GM12878 (cell line): Measurements from ENCODE around the gene PIF1. TPM values are rescaled to one million over a fixed set of nuclear protein-coding genes. Genes with fewer than 3 reads are reported as not detected.

Experiments
- ATAC-seq: fragments of 200-7000 bp; cut with Tn5 transposase; 3 replicates; pipeline ENCODE4 v1.9.1; 2020; ENCODE audit warnings: mild to moderate bottlenecking, moderate library complexity
- BruUV-seq: library from RNA; stranded (reverse); fragments of 400-500 nt; replicated peaks from 2 replicates; lab custom pipeline; 2021; lab: Mats Ljungman, UMichigan
- CTCF ChIA-PET: fragments of 300-600 bp; sonication (Branson Sonifier 250); formaldehyde crosslinking; extraction: SDS; loops from one replicate; lab custom pipeline; 2021; ENCODE audit warnings: inconsistent platforms; lab: Yijun Ruan, JAX
- POLR2A ChIA-PET: fragments of 350-600 bp; formaldehyde crosslinking; extraction: SDS; loops from one replicate; lab custom pipeline; 2021; ENCODE audit warnings: inconsistent platforms; lab: Charles Lee
- RAD21 ChIA-PET: fragments of 300-600 bp; sonication (Branson Sonifier 250); formaldehyde crosslinking; loops from one replicate; lab custom pipeline; 2023; ENCODE audit warnings: antibody characterized with exemption; ENCODE audit not compliant: unreplicated experiment; lab: Charles Lee
- SMC1A ChIA-PET: fragments of 300-600 bp; sonication (Branson Sonifier 250); formaldehyde crosslinking; loops from one replicate; lab custom pipeline; 2023; ENCODE audit not compliant: unreplicated experiment, uncharacterized antibody; lab: Charles Lee
- DNase-seq: peaks from one replicate; pipeline ENCODE4 v3.0.0-alpha.2; 2011; ENCODE audit warnings: low read depth, low spot score
- FAIRE-seq: peaks from 3 replicates; lab custom pipeline; 2011; peaks lifted over from hg19 to GRCh38; lab: Jason Lieb, UNC
- H2AFZ ChIP-seq: 2 replicates; pipeline ENCODE4 v1.6.0; 2011; ENCODE audit warnings: low read depth, low read length, control low read depth; ENCODE audit not compliant: control insufficient read depth
- H3K27ac ChIP-seq: 2 replicates; pipeline ENCODE4 v1.5.1; 2011; ENCODE audit warnings: control low read depth; ENCODE audit not compliant: control insufficient read depth, insufficient read depth
- H3K27me3 ChIP-seq, 2 experiments: replicated peaks in 1 of 2; 2 replicates each; pipeline versions ENCODE4 v1.6.0 to v1.6.1; 2011; ENCODE audit warnings: low read length in 1 of 2; ENCODE audit not compliant: control insufficient read depth in 2 of 2, insufficient read depth in 2 of 2
- H3K36me3 ChIP-seq, 2 experiments: 2 replicates each; pipeline ENCODE4 v1.5.1; 2011; ENCODE audit warnings: low read length in 1 of 2; ENCODE audit not compliant: control insufficient read depth in 2 of 2, insufficient read depth in 2 of 2
- H3K4me1 ChIP-seq: 2 replicates; pipeline ENCODE4 v1.6.1; 2011; ENCODE audit warnings: mild to moderate bottlenecking, low read length, moderate library complexity, mixed read lengths; ENCODE audit not compliant: control insufficient read depth, insufficient read depth
- H3K4me2 ChIP-seq: 2 replicates; pipeline ENCODE4 v1.6.0; 2011; ENCODE audit warnings: control low read depth; ENCODE audit not compliant: control insufficient read depth, insufficient read depth
- H3K4me3 ChIP-seq: fragments of 200-600 bp; sonication (generic); 2 replicates; pipeline ENCODE4 v1.5.1; 2016
- H3K79me2 ChIP-seq: 2 replicates; pipeline ENCODE4 v1.6.0; 2011; ENCODE audit warnings: low read length; ENCODE audit not compliant: control insufficient read depth, insufficient read depth
- H3K9ac ChIP-seq: 2 replicates; pipeline ENCODE4 v1.8.0; 2011; ENCODE audit warnings: low read length, control low read depth, mixed read lengths; ENCODE audit not compliant: control insufficient read depth, insufficient read depth
- H3K9me3 ChIP-seq: replicated peaks from 3 replicates; pipeline ENCODE4 v1.5.1; 2011; ENCODE audit warnings: mild to moderate bottlenecking, low read length; ENCODE audit not compliant: control insufficient read depth, insufficient read depth
- H4K20me1 ChIP-seq: 2 replicates; pipeline ENCODE4 v1.6.0; 2011; ENCODE audit not compliant: control insufficient read depth, insufficient read depth
- ATF3 ChIP-seq: IDR thresholded peaks from 2 replicates; pipeline ENCODE4 v1.6.1; 2011; ENCODE audit warnings: low read depth, mild to moderate bottlenecking, low read length, moderate library complexity, borderline replicate concordance; ENCODE audit errors: extremely low read depth
- ATF7 ChIP-seq: fragments of 450-650 bp; IDR thresholded peaks from 2 replicates; pipeline ENCODE4 v1.6.1; 2016; ENCODE audit warnings: low read depth, mild to moderate bottlenecking
- CBX5 ChIP-seq: sonication (generic); IDR thresholded peaks from 2 replicates; pipeline ENCODE4 v1.6.1; 2016; ENCODE audit warnings: low read depth, moderate library complexity, mild to moderate bottlenecking, inconsistent platforms
- CHD4 ChIP-seq: fragments of 200-600 bp; sonication (generic); IDR thresholded peaks from 2 replicates; pipeline ENCODE4 v1.6.1; 2016; ENCODE audit warnings: mild to moderate bottlenecking
- GABPA ChIP-seq: IDR thresholded peaks from 2 replicates; pipeline ENCODE4 v1.6.1; 2014; ENCODE audit warnings: antibody characterized with exemption, low read depth, mild to moderate bottlenecking, inconsistent platforms
- LARP7 ChIP-seq: fragments of 450-650 bp; IDR thresholded peaks from 2 replicates; pipeline ENCODE4 v1.6.1; 2017; ENCODE audit warnings: mild to moderate bottlenecking
- MXI1 ChIP-seq: fragments of 150-350 bp; IDR thresholded peaks from 2 replicates; pipeline ENCODE4 v1.6.1; 2011; ENCODE audit warnings: low read depth, mild to moderate bottlenecking, inconsistent platforms, low read length, improper control_type of control experiment
- NFYA ChIP-seq: IDR thresholded peaks from 2 replicates; pipeline ENCODE4 v1.6.1; 2011; ENCODE audit warnings: low read depth, mild to moderate bottlenecking, low read length, improper control_type of control experiment, borderline replicate concordance
- SMAD1 ChIP-seq: fragments of 450-650 bp; IDR thresholded peaks from 2 replicates; pipeline ENCODE4 v1.6.1; 2018; ENCODE audit warnings: mild to moderate bottlenecking, low read depth; ENCODE audit not compliant: partially characterized antibody
- SPI1 ChIP-seq: IDR thresholded peaks from 2 replicates; pipeline ENCODE4 v1.6.1; 2011; ENCODE audit warnings: low read depth, mild to moderate bottlenecking, low read length, moderate library complexity, borderline replicate concordance; ENCODE audit not compliant: insufficient read depth
- SRF ChIP-seq, 2 experiments: IDR thresholded peaks; 2 replicates each; pipeline ENCODE4 v1.6.1; 2011; ENCODE audit warnings: low read depth in 2 of 2, low read length in 2 of 2, mild to moderate bottlenecking in 1 of 2, moderate library complexity in 1 of 2
- SUPT20H ChIP-seq: IDR thresholded peaks from 2 replicates; pipeline ENCODE4 v1.6.1; 2011; ENCODE audit warnings: low read depth, mild to moderate bottlenecking, low read length, moderate library complexity, borderline replicate concordance; ENCODE audit not compliant: control insufficient read depth
- SUZ12 ChIP-seq: fragments of 200-600 bp; sonication (generic); IDR thresholded peaks from one replicate; pipeline ENCODE4 v1.6.1; 2018; ENCODE audit warnings: antibody characterized with exemption, mild to moderate bottlenecking; ENCODE audit not compliant: unreplicated experiment
- USF1 ChIP-seq: IDR thresholded peaks from 2 replicates; pipeline ENCODE4 v1.6.1; 2011; ENCODE audit warnings: borderline replicate concordance, low read depth, mild to moderate bottlenecking, moderate library complexity, mixed read lengths, low read length; ENCODE audit not compliant: insufficient read depth; ENCODE audit errors: extremely low read length
- WGBS: methylation state at CpG from one replicate; pipeline ENCODE4 v1.1.6; 2016; ENCODE audit warnings: low lambda C conversion rate; ENCODE audit not compliant: insufficient replicate concordance, insufficient coverage; ENCODE audit errors: missing lambda C conversion rate; 5-methylcytosine and 5-hydroxymethylcytosine counted together
- in situ Hi-C: fragments of 300-500 bp; cut with MboI; formaldehyde crosslinking; loops from 9 replicates; pipeline ENCODE4 v1.14.3; 2018; ENCODE audit warnings: mixed read lengths
- intact Hi-C: fragments of 100-400 bp; cut with micrococcal nuclease; formaldehyde crosslinking; loops from one replicate; pipeline ENCODE4 v1.14.2; 2022; ENCODE audit not compliant: unreplicated experiment
- polyA plus RNA-seq, 11 experiments: library from polyadenylated mRNA; depleted of rRNA in 4 of 11; unstranded in 6 of 11; stranded (reverse) in 5 of 11; fragments of >200 nt; fragmentation: Nextera tagmentation in 4 of 11; fragmentation: Illumina TruSeq in 1 of 11; extraction: Ambion mirVana in 4 of 11; extraction: Trizol in 1 of 11; gene quantifications; 1 replicate in 1 of 11; 2 replicates in 10 of 11; pipeline versions ENCODE4 v1.2.1 to v1.2.3, GENCODE V29; 2011 to 2016; ENCODE audit warnings: inconsistent platforms in 2 of 11, missing spikeins in 2 of 11, low read depth in 1 of 11
- total RNA-seq, 4 experiments: library from RNA; depleted of rRNA in 3 of 4; stranded (reverse); fragments of >200 nt in 3 of 4; fragmentation: Illumina TruSeq in 1 of 4; extraction: Trizol in 1 of 4; gene quantifications; 2 replicates each; pipeline versions ENCODE4 v1.2.1 to v1.2.3, GENCODE V29; 2013 to 2021
- TF ChIP-seq, protein P1 (sequence below): fragments of 450-650 bp; IDR thresholded peaks from 2 replicates; pipeline ENCODE4 v1.6.1; 2018; ENCODE audit warnings: mild to moderate bottlenecking, low read depth, moderate library complexity; ENCODE audit not compliant: partially characterized antibody
- TF ChIP-seq, protein P2 (sequence below): IDR thresholded peaks from 2 replicates; pipeline ENCODE4 v1.6.1; 2012; ENCODE audit warnings: low read length, inconsistent platforms

Gene PIF1
- total and polyA plus RNA-seq, 10 of the 15 experiments (the other 5 are each of a cell fraction or from before 2014, with no cell fraction given) = 3.7 to 68.9 (median 31.1) TPM

DNA sequence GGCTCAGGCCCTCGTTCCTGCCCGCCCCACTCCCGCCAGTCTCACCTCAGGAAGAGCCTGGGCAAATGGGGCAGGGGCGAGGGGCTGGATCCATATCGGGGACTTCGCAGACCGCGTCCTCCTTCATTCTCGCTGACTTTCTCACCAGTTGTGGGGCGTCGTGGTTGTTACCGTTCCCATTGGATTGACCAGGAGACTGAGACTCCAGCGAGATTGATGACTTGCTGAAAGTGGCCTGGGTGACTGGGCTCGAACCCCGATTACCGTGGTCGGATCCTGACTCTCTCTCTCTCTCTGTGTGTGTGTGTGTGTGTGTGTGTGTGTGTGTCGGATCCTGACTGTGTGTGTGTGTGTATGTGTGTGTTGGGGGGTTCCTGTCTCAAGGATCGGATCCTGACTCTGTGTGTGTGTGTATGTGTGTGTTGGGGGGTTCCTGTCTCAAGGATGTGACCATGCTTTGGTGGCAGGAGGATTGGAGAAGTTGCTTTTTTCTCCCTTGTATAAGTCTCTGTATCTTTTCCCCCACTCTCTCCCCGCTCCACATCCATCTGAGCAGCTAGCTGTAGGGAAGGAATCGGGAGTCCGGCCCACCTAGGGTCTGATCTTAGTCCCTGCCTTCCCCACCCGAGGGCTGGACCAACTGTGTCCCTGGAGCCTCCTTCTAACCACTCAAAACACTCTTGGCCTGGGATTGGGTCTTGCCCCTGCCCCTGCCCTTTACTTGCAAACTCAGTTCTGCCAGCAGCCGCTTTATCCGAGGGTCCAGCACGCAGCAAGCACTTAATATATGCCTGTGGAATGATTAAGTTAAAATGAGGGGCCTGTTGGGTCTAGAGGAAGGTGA is 16.9 kb upstream of the PIF1 start:
- TSS peak; percentile 70 for BruUV-seq
- no peak for FAIRE-seq
- ChIA-PET CTCF (interaction anchor here (0.7 to 5.1 kb wide), 6 partner anchors 32 to 194 kb away, joined by 3 to 78 read pairs (median 15); no protein-coding TSS in a partner anchor), RAD21 (interaction anchor here (0.8 to 6.8 kb wide), 5 partner anchors 22 to 114 kb away, joined by 3 to 129 read pairs (median 11); no protein-coding TSS in a partner anchor), SMC1A (interaction anchor here (1.9 to 6.5 kb wide), 5 partner anchors 20 to 57 kb away, joined by 6 to 116 read pairs (median 12); no protein-coding TSS in a partner anchor), POLR2A (interaction anchor here (0.6 to 5.3 kb wide), 8 partner anchors 9 to 50 kb away, joined by 3 to 127 read pairs (median 6); partner anchors contain the start of gene PIF1)
- peak overlapping the region; percentile 81 for H3K9ac ChIP-seq
- H2AFZ ChIP-seq = no peak overlapping the region
- intact Hi-C loops (no loop called here), in situ Hi-C loops (no loop called here)
- H4K20me1 ChIP-seq = no peaks in the 10 kb centered on the region
- peak overlapping the region; percentile 67 for H3K27ac ChIP-seq
- H3K79me2 ChIP-seq = peaks cover 55% of the 10 kb centered on the region
- no peaks in the 10 kb centered on the region for H3K36me3 ChIP-seq
- H3K9me3 ChIP-seq = no peaks in the 10 kb centered on the region
- no peaks in the 10 kb centered on the region for H3K27me3 ChIP-seq
- H3K4me2 ChIP-seq = peak overlapping the region; percentile 99
- peaks cover 21% of the 10 kb centered on the region for H3K4me1 ChIP-seq
- H3K4me3 ChIP-seq = peak overlapping the region; percentile 99
- WGBS = 2% methylated on average over 26 of the region's 26 CpGs
- ATAC-seq = no peak
- no peak for DNase-seq
- no peak for TF ChIP-seq SUPT20H
- 0 out of 2 replicates have a peak, but pooled peaks have one; percentile 16 for TF ChIP-seq ATF7
- TF ChIP-seq GABPA = no peak
- no peak for TF ChIP-seq NFYA
- TF ChIP-seq ATF3 = no peak
- TF ChIP-seq SRF (IDR thresholded peaks at IDR 0.05; ENCODE audit: low read depth in 2 of 2, low read length in 2 of 2) = no peak
- TF ChIP-seq CBX5 = no peak
- TF ChIP-seq, protein P1, sequence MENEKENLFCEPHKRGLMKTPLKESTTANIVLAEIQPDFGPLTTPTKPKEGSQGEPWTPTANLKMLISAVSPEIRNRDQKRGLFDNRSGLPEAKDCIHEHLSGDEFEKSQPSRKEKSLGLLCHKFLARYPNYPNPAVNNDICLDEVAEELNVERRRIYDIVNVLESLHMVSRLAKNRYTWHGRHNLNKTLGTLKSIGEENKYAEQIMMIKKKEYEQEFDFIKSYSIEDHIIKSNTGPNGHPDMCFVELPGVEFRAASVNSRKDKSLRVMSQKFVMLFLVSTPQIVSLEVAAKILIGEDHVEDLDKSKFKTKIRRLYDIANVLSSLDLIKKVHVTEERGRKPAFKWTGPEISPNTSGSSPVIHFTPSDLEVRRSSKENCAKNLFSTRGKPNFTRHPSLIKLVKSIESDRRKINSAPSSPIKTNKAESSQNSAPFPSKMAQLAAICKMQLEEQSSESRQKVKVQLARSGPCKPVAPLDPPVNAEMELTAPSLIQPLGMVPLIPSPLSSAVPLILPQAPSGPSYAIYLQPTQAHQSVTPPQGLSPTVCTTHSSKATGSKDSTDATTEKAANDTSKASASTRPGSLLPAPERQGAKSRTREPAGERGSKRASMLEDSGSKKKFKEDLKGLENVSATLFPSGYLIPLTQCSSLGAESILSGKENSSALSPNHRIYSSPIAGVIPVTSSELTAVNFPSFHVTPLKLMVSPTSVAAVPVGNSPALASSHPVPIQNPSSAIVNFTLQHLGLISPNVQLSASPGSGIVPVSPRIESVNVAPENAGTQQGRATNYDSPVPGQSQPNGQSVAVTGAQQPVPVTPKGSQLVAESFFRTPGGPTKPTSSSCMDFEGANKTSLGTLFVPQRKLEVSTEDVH = no peak
- TF ChIP-seq CHD4 = no peak
- TF ChIP-seq, protein P2, sequence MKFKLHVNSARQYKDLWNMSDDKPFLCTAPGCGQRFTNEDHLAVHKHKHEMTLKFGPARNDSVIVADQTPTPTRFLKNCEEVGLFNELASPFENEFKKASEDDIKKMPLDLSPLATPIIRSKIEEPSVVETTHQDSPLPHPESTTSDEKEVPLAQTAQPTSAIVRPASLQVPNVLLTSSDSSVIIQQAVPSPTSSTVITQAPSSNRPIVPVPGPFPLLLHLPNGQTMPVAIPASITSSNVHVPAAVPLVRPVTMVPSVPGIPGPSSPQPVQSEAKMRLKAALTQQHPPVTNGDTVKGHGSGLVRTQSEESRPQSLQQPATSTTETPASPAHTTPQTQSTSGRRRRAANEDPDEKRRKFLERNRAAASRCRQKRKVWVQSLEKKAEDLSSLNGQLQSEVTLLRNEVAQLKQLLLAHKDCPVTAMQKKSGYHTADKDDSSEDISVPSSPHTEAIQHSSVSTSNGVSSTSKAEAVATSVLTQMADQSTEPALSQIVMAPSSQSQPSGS = no peak
- 0 out of 2 replicates have a peak, but pooled peaks have one; percentile 18 for TF ChIP-seq MXI1
- TF ChIP-seq LARP7 = peak; percentile 54; the same call in 1 of the 2 replicates
- no peak for TF ChIP-seq USF1
- TF ChIP-seq SUZ12 = no peak
- no peak for TF ChIP-seq SMAD1
- TF ChIP-seq SPI1 = no peak
